H9 (cell line): ENCODE results near the gene SLFN5. TPM values are rescaled to one million over a fixed set of nuclear protein-coding genes. Genes with fewer than 3 reads are reported as not detected.

ENCODE experiments used
- DNase-seq: peaks from one replicate; pipeline ENCODE4 v3.0.0-alpha.2; 2017
- H2AFZ ChIP-seq: one replicate; pipeline ENCODE4 v1.6.1; 2013; ENCODE audit warnings: mild to moderate bottlenecking, low read length, control low read depth, moderate library complexity
- H2AK5ac ChIP-seq: 2 replicates; pipeline ENCODE4 v1.6.1; 2013; ENCODE audit warnings: low read length, control low read depth, mixed read lengths; ENCODE audit not compliant: insufficient read length
- H2BK120ac ChIP-seq: one replicate; pipeline ENCODE4 v1.6.1; 2013; ENCODE audit warnings: low read depth, mild to moderate bottlenecking, low read length, control low read depth, inconsistent platforms; ENCODE audit not compliant: poor library complexity, severe bottlenecking
- H2BK12ac ChIP-seq: 2 replicates; pipeline ENCODE4 v1.6.1; 2013; ENCODE audit warnings: low read length, control low read depth, mixed read lengths, low read depth; ENCODE audit not compliant: insufficient read length
- H2BK15ac ChIP-seq: 2 replicates; pipeline ENCODE4 v1.6.1; 2013; ENCODE audit warnings: low read depth, low read length, control low read depth
- H2BK20ac ChIP-seq: one replicate; pipeline ENCODE4 v1.6.1; 2013; ENCODE audit warnings: low read depth, mild to moderate bottlenecking, low read length, control low read depth, inconsistent platforms; ENCODE audit not compliant: poor library complexity, severe bottlenecking
- H2BK5ac ChIP-seq: 2 replicates; pipeline ENCODE4 v1.6.1; 2013; ENCODE audit warnings: low read length, control low read depth, mixed read lengths; ENCODE audit not compliant: insufficient read length
- H3K14ac ChIP-seq: 2 replicates; pipeline ENCODE4 v1.6.1; 2013; ENCODE audit warnings: low read length, control low read depth; ENCODE audit not compliant: insufficient read depth
- H3K18ac ChIP-seq: 2 replicates; pipeline ENCODE4 v1.6.1; 2013; ENCODE audit warnings: low read depth, mild to moderate bottlenecking, mixed read lengths, low read length, control low read depth; ENCODE audit not compliant: insufficient read length
- H3K23ac ChIP-seq: 2 replicates; pipeline ENCODE4 v1.6.1; 2013; ENCODE audit warnings: low read length, control low read depth, mixed read lengths, low read depth; ENCODE audit not compliant: insufficient read length
- H3K23me2 ChIP-seq: 2 replicates; pipeline ENCODE4 v1.6.1; 2013; ENCODE audit warnings: low read depth, mild to moderate bottlenecking, mixed read lengths, low read length, control low read depth; ENCODE audit not compliant: insufficient read length, poor library complexity, severe bottlenecking
- H3K27ac ChIP-seq: 2 replicates; pipeline ENCODE4 v1.5.1; 2013; ENCODE audit warnings: low read length, control low read depth, mixed read lengths, low read depth; ENCODE audit not compliant: insufficient read length
- H3K27me3 ChIP-seq: 2 replicates; pipeline ENCODE4 v1.6.1; 2013; ENCODE audit warnings: low read length, control low read depth, inconsistent platforms; ENCODE audit not compliant: insufficient read depth
- H3K4ac ChIP-seq: 2 replicates; pipeline ENCODE4 v1.6.1; 2013; ENCODE audit warnings: low read depth, mild to moderate bottlenecking, control low read depth, inconsistent platforms, low read length, moderate library complexity
- H3K4me1 ChIP-seq: 2 replicates; pipeline ENCODE4 v1.6.1; 2013; ENCODE audit warnings: low read length, control low read depth, inconsistent platforms; ENCODE audit not compliant: insufficient read depth
- H3K4me2 ChIP-seq: 2 replicates; pipeline ENCODE4 v1.6.1; 2013; ENCODE audit warnings: low read length, control low read depth, mixed read lengths; ENCODE audit not compliant: insufficient read length, insufficient read depth
- H3K56ac ChIP-seq: 2 replicates; pipeline ENCODE4 v1.6.1; 2013; ENCODE audit warnings: low read depth, mild to moderate bottlenecking, mixed read lengths, low read length, control low read depth; ENCODE audit not compliant: insufficient read length
- H3K79me1 ChIP-seq: 2 replicates; pipeline ENCODE4 v1.6.1; 2013; ENCODE audit warnings: low read depth, mild to moderate bottlenecking, moderate library complexity, low read length, control low read depth, inconsistent platforms; ENCODE audit not compliant: insufficient read depth, poor library complexity, severe bottlenecking
- H3K79me2 ChIP-seq: 2 replicates; pipeline ENCODE4 v1.6.1; 2013; ENCODE audit warnings: low read length, control low read depth, inconsistent platforms; ENCODE audit not compliant: insufficient read depth
- H3K9ac ChIP-seq: 2 replicates; pipeline ENCODE4 v1.6.1; 2013; ENCODE audit warnings: low read length, control low read depth, mixed read lengths; ENCODE audit not compliant: insufficient read length; ENCODE audit errors: extremely low read depth
- H3K9me3 ChIP-seq: one replicate; pipeline ENCODE4 v1.6.1; 2013; ENCODE audit warnings: low read depth, low read length, inconsistent platforms; ENCODE audit not compliant: control insufficient read depth
- H3T11ph ChIP-seq: one replicate; pipeline ENCODE4 v1.6.1; 2013; ENCODE audit warnings: mild to moderate bottlenecking, low read length, control low read depth, inconsistent platforms
- H4K20me1 ChIP-seq: one replicate; pipeline ENCODE4 v1.6.1; 2013; ENCODE audit not compliant: control insufficient read depth, insufficient read length, insufficient read depth
- H4K5ac ChIP-seq: 2 replicates; pipeline ENCODE4 v1.6.1; 2013; ENCODE audit warnings: low read depth, mild to moderate bottlenecking, mixed read lengths, low read length, control low read depth; ENCODE audit not compliant: insufficient read length
- H4K8ac ChIP-seq: replicated peaks from 2 replicates; pipeline ENCODE4 v1.6.1; 2013; ENCODE audit warnings: low read length, control low read depth, mixed read lengths, low read depth; ENCODE audit not compliant: insufficient read length
- H4K91ac ChIP-seq: 2 replicates; pipeline ENCODE4 v1.6.1; 2013; ENCODE audit warnings: low read depth, mild to moderate bottlenecking, moderate library complexity, mixed read lengths, low read length, control low read depth; ENCODE audit not compliant: insufficient read length
- H3K27ac Mint-ChIP-seq, 3 experiments: 2 replicates in 2 of 3; 3 replicates in 1 of 3; pipeline ENCODE4 v1.8.0; 2020 to 2021; ENCODE audit warnings: mixed read lengths in 3 of 3, mild to moderate bottlenecking in 1 of 3, moderate library complexity in 1 of 3
- H3K27me3 Mint-ChIP-seq: 2 replicates; pipeline ENCODE4 v1.8.0; 2021; ENCODE audit warnings: low read depth, mild to moderate bottlenecking, moderate library complexity, mixed read lengths
- H3K36me3 Mint-ChIP-seq, 3 experiments: 2 replicates in 2 of 3; 3 replicates in 1 of 3; pipeline ENCODE4 v1.8.0; 2020 to 2021; ENCODE audit warnings: low read depth in 3 of 3, mixed read lengths in 3 of 3; ENCODE audit not compliant: insufficient read depth in 1 of 3
- H3K4me1 Mint-ChIP-seq, 2 experiments: 2 replicates each; pipeline ENCODE4 v1.8.0; 2020; ENCODE audit warnings: mixed read lengths in 2 of 2
- H3K4me3 Mint-ChIP-seq, 2 experiments: 2 replicates in 1 of 2; 3 replicates in 1 of 2; pipeline ENCODE4 v1.8.0; 2020 to 2021; ENCODE audit warnings: mild to moderate bottlenecking in 2 of 2, mixed read lengths in 2 of 2, moderate library complexity in 1 of 2
- H3K9me3 Mint-ChIP-seq, 2 experiments: 2 replicates in 1 of 2; 3 replicates in 1 of 2; pipeline ENCODE4 v1.8.0; 2020; ENCODE audit warnings: mild to moderate bottlenecking in 2 of 2, mixed read lengths in 2 of 2, moderate library complexity in 1 of 2
- WGBS: extraction: QIAGEN DNeasy Blood & Tissue Kit; methylation state at CpG from one replicate; pipeline ENCODE4 v1.1.7; 2013; ENCODE audit warnings: missing lambda C conversion rate, low lambda C conversion rate, mixed read lengths; ENCODE audit not compliant: insufficient read length; ENCODE audit errors: extremely low coverage; 5-methylcytosine and 5-hydroxymethylcytosine counted together
- total RNA-seq: library from RNA; stranded (reverse); gene quantifications from 2 replicates; pipeline ENCODE4 v1.2.1, GENCODE V29; 2021
- TF ChIP-seq, protein P1 (sequence below): fragments of 200-600 bp; sonication (generic); conservative IDR thresholded peaks from 3 replicates; pipeline ENCODE4 v1.8.0; 2021; ENCODE audit warnings: antibody characterized with exemption, mild to moderate bottlenecking

Gene SLFN5
- total RNA-seq, 1 experiment from 2014 or later = 2.9 TPM

DNA sequence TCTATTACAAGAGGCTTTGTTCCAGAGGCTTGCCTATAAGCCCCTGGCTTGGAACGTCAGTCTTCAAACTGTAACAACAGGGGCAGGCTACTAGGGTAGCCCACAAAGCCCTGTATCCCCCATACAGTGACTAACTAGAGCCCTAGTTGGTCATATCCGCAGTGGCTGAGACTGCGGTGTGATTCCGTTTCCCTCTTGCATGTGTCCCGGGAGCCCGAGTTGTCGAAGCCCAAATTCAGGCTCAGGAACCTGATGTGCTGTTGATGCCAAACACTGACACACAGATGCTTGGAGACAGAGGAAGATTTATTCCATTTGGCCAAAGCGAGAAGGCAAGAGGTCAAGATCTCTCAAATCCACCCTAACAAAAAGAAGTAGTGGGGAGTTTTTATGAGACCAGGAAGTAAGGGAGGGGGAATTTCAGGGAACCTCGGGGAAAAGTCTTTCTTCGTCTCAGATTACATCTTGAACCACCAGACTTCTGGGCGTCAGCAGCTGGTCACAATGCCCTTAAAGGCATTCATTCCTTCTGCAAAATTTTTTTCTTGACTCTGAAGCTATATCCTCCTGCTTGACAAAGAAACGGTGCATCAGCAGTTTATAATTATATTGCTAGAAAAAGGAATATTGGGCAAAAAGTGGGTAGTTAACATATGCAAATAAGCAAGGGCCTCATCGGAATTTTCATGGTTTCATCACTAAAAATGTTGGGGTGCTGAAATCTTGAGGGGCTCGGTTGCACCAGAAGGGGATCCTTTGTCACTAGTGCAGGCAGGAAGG is 879 bp downstream of the SLFN5 start:
- H3K27me3 Mint-ChIP-seq = peaks cover 4% of the 10 kb centered on the region
- no peak overlapping the region for H3K27ac Mint-ChIP-seq

More for the DNA sequence above, 879 bp downstream of the SLFN5 start:
- Histone ChIP-seq H3K18ac (no peak overlapping the region), H3K27ac (no peak overlapping the region), H4K8ac (no peak overlapping the region), H3T11ph (no peak overlapping the region), H3K4ac (no peak overlapping the region), H3K79me2 (no peaks in the 10 kb centered on the region), H3K79me1 (no peaks in the 10 kb centered on the region), H3K27me3 (no peaks in the 10 kb centered on the region), H3K4me2 (peak overlapping the region; percentile 72), H3K4me1 (peaks cover 3% of the 10 kb centered on the region; the same call in 1 of the 2 replicates), H2AK5ac (no peak overlapping the region), H2BK12ac (no peak overlapping the region), H3K56ac (no peak overlapping the region), H3K9me3 (no peaks in the 10 kb centered on the region), H3K23ac (no peak overlapping the region), H3K9ac (peak overlapping the region; percentile 1), H4K91ac (no peak overlapping the region), H2BK5ac (no peak overlapping the region), H2BK15ac (no peak overlapping the region), H2BK120ac (no peak overlapping the region), H2BK20ac (no peak overlapping the region), H4K20me1 (no peaks in the 10 kb centered on the region), H4K5ac (no peak overlapping the region), H3K14ac (no peak overlapping the region), H2AFZ (no peak overlapping the region), H3K23me2 (peaks cover 10% of the 10 kb centered on the region)
- TF ChIP-seq, protein P1, sequence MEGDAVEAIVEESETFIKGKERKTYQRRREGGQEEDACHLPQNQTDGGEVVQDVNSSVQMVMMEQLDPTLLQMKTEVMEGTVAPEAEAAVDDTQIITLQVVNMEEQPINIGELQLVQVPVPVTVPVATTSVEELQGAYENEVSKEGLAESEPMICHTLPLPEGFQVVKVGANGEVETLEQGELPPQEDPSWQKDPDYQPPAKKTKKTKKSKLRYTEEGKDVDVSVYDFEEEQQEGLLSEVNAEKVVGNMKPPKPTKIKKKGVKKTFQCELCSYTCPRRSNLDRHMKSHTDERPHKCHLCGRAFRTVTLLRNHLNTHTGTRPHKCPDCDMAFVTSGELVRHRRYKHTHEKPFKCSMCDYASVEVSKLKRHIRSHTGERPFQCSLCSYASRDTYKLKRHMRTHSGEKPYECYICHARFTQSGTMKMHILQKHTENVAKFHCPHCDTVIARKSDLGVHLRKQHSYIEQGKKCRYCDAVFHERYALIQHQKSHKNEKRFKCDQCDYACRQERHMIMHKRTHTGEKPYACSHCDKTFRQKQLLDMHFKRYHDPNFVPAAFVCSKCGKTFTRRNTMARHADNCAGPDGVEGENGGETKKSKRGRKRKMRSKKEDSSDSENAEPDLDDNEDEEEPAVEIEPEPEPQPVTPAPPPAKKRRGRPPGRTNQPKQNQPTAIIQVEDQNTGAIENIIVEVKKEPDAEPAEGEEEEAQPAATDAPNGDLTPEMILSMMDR = no peak
- no peaks in the 10 kb centered on the region for H3K9me3 Mint-ChIP-seq
- 0 out of 7 replicates have a peak, but pooled peaks cover 0 to 2% (median 0%) of the 10 kb centered on the region in 3 experiments for H3K36me3 Mint-ChIP-seq
- DNase-seq = peak; percentile 50
- WGBS = no CpG with 5 or more reads among the region's 14 CpGs
- peak overlapping the region; percentile 91 to 93 for H3K4me3 Mint-ChIP-seq
- peaks cover 17 to 21% of the 10 kb centered on the region in 2 experiments for H3K4me1 Mint-ChIP-seq
